HG03175 (cell line): ENCODE data around the gene ADIPOQ.
"Not testable (repeated sequence)": the region's sequence is repeated elsewhere in the genome, so short reads cannot be mapped to it uniquely, and the experiment has no call there.

ENCODE experiments used
- ATAC-seq: cut with Tn5 transposase; IDR thresholded peaks from one replicate; pipeline ENCODE4 v1.9.1; 2021; ENCODE audit warnings: mild to moderate bottlenecking, moderate library complexity; ENCODE audit not compliant: unreplicated experiment

The ADIPOQ gene

DNA sequence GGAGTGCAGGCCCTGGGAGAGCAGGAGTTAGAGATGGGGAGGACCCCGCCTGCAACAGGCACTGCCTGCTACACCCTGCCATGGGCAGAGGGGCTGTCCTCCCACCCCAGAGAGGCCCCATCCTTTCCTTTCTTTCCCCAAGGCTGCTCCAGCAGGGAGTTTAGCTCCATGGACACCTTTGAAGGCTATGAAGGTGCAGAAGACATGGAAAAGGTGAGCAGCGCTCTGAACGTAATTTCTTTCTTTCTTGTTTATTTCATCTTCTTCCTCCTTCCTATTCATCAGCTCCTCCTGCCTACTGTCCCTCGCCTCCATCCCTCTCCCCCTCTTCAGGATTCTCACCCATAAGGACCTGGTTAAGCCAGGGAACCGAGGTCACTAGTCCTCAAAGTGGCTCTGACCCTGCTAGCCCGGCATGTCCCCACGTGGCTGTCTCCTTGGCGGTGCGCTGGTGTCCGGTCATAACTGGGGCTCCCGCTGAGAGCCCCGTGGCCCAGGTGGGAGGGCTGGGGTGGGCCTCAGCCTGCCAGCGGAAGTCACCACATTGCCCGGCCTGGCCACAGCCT is 16.0 kb upstream of the ADIPOQ start:
- ATAC-seq, result no peak

- peak; percentile 89 for ATAC-seq
Observed at GRCh38 chr3:186826976-186827857, 15.3 kb upstream of the ADIPOQ start.

DNA sequence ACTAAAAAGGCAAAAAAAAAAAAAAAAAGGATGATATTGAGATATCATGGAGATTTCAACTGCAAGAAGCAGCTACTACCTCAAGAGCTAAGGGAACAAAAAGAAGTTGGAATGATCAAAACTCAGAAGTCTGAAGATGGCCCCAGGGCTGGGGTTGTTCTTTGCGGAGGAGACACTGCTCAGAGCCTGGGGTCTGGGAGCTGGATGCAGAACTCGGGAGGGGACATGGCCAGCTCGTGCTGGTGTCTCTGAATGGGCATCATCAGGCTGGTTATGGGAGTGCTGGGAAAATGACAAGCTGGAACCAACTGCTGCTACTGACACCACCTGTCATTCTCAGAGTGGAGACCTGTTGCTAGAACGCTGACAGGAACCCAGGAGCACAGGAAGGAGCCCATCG is 14.2 kb upstream of the ADIPOQ start:
- no peak for ATAC-seq

GRCh38 chr3:186831798-186832197 is 10.7 kb upstream of the ADIPOQ start:
- no peak for ATAC-seq

DNA sequence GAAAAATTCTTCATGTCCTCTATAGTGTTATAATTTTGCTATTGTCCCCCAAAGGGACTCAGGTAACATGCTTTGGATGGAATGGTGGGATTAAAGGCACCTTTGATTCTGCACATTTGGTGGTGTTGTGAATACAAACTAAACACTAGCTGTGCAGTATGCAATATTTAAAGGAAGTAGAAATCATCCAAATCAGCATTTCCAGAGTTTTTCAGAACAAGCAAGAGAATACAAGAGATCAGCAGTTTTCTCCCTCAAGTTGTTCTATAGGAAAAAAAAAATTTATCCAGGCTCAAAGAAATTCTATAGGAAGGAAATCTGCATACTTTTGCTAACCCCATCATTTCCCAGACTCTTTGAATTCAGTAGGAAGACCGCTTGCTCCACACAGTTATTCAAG is 10.2 kb upstream of the ADIPOQ start:
- no peak for ATAC-seq

- no peak for ATAC-seq
Observed at GRCh38 chr3:186839874-186840641, 2.5 kb upstream of the ADIPOQ start.

GRCh38 chr3:186841620-186842019 is 890 bp upstream of the ADIPOQ start:
- ATAC-seq, result no peak

- ATAC-seq, result no peak
Observed at GRCh38 chr3:186843039-186843432, 526 bp downstream of the ADIPOQ start.

- ATAC-seq, result no peak
Observed at GRCh38 chr3:186844908-186845307, 2.4 kb downstream of the ADIPOQ start.

GRCh38 chr3:186845756-186846155 is 3.2 kb downstream of the ADIPOQ start:
- no peak for ATAC-seq

DNA sequence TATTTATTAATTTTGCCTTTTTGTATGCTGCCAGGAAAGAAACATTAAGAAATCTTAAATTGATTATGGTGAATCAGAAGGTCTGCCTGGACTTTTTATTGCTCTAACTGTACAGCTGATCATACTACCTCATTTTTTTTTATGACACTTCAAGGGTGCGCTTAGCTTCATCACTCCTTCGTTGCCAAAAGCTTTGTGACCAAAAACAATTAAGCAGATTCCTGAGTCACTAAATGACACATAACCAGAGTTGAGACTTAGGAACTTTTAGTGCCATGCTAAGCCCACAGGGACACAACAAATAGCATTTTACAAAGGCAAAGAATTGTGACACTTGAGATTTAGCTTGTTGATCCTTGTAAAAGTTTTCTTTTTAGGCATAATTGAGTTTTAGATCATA is 4.9 kb downstream of the ADIPOQ start:
- no peak for ATAC-seq

DNA sequence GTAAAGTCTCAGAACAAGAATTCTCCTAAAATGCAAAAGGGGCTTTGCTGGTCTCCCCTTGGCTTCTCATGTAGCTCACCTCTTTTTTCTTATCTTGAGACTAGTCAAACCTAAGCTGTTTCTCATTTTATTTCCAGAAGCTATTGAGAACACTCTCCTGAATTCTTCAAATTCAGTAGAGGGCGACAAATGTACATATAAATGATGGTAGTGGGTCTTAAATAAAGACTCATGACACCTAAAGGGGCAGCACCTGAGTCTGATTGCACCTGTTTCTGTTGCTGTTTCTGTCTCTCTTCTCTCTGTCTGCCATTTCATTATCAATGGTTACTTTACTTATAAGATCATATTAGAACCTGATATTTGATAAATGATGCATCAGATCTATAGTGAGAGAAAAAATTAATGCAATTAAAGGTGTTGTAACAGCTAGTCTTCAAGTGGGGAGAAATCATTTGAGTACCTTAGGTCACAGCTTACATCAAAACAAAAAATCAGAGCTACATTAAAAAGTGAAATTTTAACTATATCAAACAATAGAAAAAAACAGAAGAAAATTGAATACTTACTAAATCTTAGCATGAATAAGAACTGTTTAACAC is 7.0 kb downstream of the ADIPOQ start:
- ATAC-seq, result no peak

DNA sequence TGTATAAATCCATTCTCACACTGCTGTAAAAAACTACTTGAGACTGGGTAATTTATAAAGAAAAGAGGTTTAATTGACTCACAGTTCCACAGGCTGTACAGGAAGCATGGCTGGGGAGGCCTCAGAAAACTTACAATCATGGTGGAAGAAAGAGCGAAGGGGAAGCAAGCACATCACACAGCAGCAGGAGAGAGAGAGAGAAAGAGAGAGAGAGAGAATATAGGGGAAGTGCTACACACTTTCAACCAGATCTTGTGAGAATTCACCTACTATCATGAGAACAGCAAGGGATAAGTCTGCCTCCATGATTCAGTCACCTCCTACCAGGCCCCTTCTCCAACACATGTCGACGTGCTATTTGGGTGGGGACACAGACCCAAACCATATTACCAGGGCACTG is 9.3 kb downstream of the ADIPOQ start:
- not testable (repeated sequence) for ATAC-seq

GRCh38 chr3:186852994-186853393 is 10.5 kb downstream of the ADIPOQ start:
- no peak for ATAC-seq

DNA sequence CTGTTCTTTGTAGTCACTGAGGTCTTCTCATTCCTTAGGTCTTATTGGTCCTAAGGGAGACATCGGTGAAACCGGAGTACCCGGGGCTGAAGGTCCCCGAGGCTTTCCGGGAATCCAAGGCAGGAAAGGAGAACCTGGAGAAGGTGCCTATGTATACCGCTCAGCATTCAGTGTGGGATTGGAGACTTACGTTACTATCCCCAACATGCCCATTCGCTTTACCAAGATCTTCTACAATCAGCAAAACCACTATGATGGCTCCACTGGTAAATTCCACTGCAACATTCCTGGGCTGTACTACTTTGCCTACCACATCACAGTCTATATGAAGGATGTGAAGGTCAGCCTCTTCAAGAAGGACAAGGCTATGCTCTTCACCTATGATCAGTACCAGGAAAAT is 11.6 kb downstream of the ADIPOQ start:
- no peak for ATAC-seq

DNA sequence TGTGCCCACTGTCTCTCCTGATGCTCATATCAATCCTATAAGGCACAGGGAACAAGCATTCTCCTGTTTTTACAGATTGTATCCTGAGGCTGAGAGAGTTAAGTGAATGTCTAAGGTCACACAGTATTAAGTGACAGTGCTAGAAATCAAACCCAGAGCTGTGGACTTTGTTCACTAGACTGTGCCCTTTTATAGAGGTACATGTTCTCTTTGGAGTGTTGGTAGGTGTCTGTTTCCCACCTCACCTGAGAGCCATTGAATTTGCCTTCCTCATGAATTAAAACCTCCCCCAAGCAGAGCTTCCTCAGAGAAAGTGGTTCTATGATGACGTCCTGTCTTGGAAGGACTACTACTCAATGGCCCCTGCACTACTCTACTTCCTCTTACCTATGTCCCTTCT is 12.4 kb downstream of the ADIPOQ start:
- ATAC-seq, result no peak

DNA sequence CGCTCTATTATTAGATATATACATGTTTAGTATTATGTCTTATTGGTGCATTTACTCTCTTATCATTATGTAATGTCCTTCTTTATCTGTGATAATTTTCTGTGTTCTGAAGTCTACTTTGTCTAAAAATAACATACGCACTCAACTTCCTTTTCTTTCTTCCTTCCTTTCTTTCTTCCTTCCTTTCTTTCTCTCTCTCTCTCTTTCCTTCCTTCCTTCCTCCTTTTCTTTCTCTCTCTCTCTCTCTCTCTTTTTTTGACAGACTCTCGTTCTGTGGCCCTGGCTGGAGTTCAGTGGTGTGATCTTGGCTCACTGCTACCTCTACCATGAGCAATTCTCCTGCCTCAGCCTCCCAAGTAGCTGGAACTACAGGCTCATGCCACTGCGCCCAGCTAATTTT is 15.2 kb downstream of the ADIPOQ start:
- no peak for ATAC-seq

GRCh38 chr3:186865215-186865853 is 22.8 kb downstream of the ADIPOQ start:
- ATAC-seq, result not testable (repeated sequence)

DNA sequence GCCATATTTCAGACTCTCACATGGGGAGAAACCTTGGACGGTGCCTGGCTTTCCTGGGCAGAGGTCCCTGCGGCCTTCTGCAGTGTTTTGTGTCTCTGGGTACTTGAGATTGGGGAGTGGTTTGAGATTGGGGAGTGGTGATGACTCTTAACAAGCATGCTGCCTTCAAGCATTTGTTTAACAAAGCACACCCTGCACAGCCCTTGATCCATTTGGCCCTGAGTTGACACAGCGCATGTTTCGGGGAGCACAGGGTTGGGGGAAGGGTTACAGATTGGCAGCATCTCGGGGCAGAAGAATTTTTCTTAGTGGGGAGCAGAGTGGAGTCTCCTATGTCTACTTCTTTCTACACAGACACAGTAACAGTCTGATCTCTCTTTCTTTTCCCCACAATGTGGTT is 23.6 kb downstream of the ADIPOQ start:
- ATAC-seq, result not testable (repeated sequence)

DNA sequence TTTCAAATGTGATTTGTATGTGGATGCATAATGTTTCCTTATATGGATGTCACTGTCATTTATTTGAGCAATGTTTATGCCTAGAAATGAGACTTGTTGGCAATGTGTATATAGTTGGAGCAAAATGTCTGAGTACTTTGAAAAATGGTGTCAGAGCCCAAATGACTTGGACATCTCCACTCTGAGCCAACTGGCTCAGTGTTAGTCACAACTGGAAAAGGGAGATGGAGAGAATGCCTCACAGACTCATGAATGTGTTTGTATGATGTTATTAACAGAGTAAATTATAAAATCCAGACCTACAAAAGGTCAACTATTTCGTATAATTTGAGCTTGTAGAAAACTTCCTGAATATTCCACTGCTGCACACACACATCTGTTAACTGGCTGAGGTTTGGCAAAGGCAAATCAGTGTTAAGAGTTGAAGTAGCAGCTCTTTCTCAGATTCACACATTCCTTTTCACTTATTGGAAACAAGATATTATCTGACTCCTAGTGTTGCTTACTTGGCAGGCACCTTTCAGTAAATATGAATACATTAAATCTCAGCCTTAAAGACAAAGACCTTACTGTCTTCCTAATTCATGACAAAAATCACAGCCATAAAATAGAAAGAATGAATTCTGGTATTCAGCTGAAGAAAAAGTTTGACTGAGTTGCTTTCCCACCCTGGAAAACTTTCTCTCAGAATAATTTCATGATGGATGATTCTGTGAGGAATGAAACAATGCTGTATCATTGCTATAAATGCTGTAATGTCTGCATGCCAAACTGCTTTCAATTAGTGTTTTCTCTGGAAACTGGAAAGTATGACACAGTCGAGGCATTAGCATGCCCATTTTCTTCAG is 27.0 kb downstream of the ADIPOQ start:
- no peak for ATAC-seq
